GM18907 (cell line): ENCODE data around the gene TUBGCP6.

Experiments
- ATAC-seq: cut with Tn5 transposase; IDR thresholded peaks from one replicate; pipeline ENCODE4 v1.9.1; 2021; ENCODE audit warnings: mild to moderate bottlenecking, moderate library complexity; ENCODE audit not compliant: unreplicated experiment

Gene TUBGCP6

GRCh38 chr22:50244420-50245213 lies at the start of gene TUBGCP6:
Gene TUBGCP6, minus strand, starts transcription at chr22:50245023. Its CDS starts 564 bp downstream, at chr22:50244459.
- ATAC-seq, result peak; percentile 69

GRCh38 chr22:50294319-50294656 lies 49.5 kb upstream of the TUBGCP6 start:
- ATAC-seq, result no peak

DNA sequence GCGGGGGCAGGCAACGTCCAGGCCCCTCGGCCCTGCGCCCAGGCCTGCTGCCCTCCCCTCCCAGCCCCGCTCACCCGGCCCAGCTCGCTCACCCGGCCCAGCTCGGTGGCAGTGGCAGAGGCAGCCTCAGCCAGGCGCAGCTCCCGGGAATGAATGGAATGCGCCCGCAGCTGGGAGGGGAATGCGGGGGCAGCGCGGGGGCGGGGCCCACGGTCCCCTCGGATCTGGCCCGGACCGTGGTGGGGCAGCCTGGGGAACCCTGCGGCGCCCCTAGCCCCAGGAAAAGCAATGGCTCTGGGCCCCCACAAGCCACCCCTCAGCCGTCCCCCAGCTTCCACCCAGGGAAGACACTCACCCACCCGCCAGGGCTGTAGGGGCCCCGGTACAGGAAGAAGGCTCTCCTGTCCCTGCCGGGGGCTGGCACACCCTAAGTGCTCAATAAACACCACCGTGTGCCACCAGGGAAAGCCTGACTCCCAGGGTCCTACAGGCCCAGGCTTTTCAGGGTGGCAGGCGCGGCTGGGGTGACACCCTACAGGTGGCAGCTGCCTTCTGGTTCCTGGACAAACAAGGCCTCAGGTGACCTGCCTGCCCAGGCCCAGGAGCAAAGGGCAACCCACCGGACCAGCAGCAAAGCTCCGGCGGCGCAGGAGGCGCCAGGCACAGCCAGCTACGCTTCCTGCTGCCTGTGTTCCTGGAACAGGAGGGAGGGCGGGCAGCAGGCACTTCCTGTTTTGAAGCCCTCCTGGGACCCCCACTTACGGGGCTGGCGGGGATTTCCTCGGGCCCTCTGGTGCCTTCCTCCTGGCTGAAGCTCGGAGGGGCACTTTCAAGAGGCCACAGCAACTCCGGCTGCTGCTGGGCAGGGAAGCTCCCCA lies 48.9 kb upstream of the TUBGCP6 start:
- ATAC-seq, result no peak

- no peak for ATAC-seq
Observed at GRCh38 chr22:50292643-50293440, 48.0 kb upstream of the TUBGCP6 start.

DNA sequence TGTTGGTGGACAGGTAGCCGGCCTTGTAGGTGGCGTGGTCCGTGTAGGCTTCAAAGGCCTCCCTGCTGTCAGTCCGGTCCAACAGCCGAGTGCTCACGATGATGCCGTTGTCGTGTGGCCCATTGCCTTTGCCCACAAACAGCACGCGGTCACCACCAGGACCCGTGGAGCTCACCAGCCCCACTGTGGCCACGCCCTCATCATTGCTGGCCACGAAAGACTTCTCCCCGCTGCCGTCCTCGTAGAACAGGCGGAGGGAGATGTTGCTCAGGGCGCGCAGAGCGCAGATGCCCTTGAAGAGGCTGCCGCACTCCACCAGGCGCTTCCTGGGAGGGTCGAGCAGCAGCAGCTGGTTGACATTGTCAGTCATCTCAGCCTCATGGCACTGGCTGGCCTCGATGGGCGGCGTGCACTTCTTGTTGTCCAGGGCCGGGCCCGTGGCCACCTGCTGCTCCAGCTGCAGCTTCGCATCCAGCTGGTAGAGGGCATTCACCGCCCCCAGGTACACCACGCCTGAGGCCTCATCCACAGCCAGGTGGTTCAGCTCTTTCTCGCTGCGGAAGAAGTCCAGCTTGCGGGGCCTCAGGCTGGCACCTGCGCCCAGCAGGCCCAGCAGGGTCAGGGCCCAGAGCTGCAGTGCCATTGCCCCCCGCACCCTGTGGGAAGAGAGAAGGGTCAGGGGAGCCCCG lies 45.3 kb upstream of the TUBGCP6 start:
- no peak for ATAC-seq

GRCh38 chr22:50289151-50289941 lies 44.5 kb upstream of the TUBGCP6 start:
- no peak for ATAC-seq

GRCh38 chr22:50287731-50288130 lies 42.9 kb upstream of the TUBGCP6 start:
- ATAC-seq, result no peak

- ATAC-seq, result no peak
Observed at GRCh38 chr22:50286701-50287318, 42.0 kb upstream of the TUBGCP6 start.

GRCh38 chr22:50286275-50286674 lies 41.5 kb upstream of the TUBGCP6 start:
- ATAC-seq, result no peak

GRCh38 chr22:50285568-50286229 lies 40.9 kb upstream of the TUBGCP6 start:
- ATAC-seq, result no peak

GRCh38 chr22:50284479-50284878 lies 39.7 kb upstream of the TUBGCP6 start:
- ATAC-seq, result no peak

- no peak for ATAC-seq
Observed at GRCh38 chr22:50283821-50284220, 39.0 kb upstream of the TUBGCP6 start.

- no peak for ATAC-seq
Observed at GRCh38 chr22:50282361-50283155, 37.7 kb upstream of the TUBGCP6 start.

DNA sequence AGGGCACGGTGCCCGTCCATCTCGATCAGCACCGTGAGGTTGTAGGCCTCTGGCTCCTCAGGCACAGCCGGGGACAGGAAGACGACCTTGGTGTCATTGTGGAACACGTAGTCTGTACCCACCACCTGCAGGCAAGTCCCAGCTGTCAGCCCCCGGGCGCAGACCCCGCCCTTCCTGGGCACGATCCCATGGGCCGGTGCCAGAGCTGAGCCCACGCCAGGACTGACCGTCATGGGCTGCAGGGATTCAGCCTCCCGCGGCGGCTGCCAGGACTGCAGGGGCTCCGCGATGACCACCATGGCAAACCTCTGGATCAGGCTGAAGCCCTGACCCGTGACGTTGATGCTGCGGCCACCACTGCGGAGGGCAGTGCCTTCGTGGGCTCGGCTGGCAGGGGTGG lies 37.1 kb upstream of the TUBGCP6 start:
- ATAC-seq, result no peak

DNA sequence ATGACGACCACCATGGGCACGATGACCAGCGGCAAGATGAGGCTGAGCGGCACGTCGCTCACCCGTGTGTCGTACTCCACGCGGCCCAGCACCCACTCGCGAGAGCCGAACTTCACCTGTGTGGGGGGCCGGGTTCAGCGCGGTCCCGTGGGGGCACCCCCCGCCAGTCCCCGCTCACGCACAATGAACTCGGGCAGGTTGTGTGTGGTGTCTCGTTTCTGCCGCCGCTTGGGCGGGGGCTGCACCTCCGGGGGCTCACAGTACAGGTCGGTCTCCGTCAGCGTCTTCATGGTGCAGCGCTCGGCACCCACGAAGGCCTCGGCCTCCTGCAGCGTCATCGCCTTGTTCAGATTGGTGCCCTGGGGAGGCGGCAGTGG lies 36.5 kb upstream of the TUBGCP6 start:
- no peak for ATAC-seq

GRCh38 chr22:50280708-50281383 lies 36.0 kb upstream of the TUBGCP6 start:
- ATAC-seq, result no peak

DNA sequence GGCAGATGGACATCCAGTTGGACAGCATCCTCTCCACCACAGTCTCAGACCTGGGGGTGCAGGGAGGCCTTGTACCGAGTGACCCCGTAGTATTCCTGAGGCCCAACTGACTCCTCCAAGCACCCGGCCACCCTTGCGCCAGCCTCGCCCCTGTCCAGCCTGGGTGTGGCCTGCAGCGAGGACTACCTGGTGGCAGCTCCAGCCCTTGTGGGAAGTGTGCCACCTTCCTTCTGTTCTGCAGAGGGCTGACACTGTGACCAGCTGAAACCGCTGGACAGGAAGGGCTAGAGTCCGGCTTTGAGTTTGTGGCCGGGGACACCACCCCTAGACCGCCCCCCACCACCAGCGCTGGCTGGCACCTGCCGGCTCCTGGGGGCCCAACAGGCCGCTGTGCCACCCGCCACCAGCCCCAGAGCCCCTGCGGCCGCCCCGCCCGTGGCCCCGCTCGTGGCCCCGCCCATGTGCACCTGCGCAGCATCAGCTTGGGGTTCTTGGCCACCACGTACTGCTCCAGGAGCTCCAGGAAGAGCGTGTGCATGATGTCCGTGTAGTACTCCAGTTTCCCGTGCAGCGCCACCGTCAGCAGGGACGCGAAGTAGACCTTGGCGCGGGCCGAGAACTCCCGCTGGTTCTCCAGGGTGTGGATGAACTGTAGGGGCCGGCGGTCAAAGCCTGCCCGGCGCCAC lies 35.3 kb upstream of the TUBGCP6 start:
- no peak for ATAC-seq
